ENCODE data around the gene COLQ.
A peak's percentile ranks its signal among the peaks of the same experiment; 100 is the strongest.
"Not testable (repeated sequence)": the region's sequence is repeated elsewhere in the genome, so short reads cannot be mapped to it uniquely, and the experiment has no call there.

COLQ gene

GRCh38 chr3:15521573-15521965 lies at the start of gene COLQ:
TSS of gene COLQ (minus strand) at chr3:15521706. CDS start at chr3:15521625, 81 bp downstream.
- no peak for DNase-seq

GRCh38 chr3:15563190-15563589 lies 41.7 kb upstream of the COLQ start:
- DNase-seq = no peak

- no peak for DNase-seq
Observed at GRCh38 chr3:15562560-15562959, 41.1 kb upstream of the COLQ start.

- DNase-seq = no peak
Observed at GRCh38 chr3:15558581-15558980, 37.1 kb upstream of the COLQ start.

- DNase-seq = peak; percentile 49 to 64
Observed at GRCh38 chr3:15557511-15557946, 36.0 kb upstream of the COLQ start.

- DNase-seq = no peak
Observed at GRCh38 chr3:15556512-15556911, 35.0 kb upstream of the COLQ start.

- no peak for DNase-seq
Observed at GRCh38 chr3:15553749-15554148, 32.2 kb upstream of the COLQ start.

- DNase-seq = no peak
Observed at GRCh38 chr3:15551902-15552301, 30.4 kb upstream of the COLQ start.

GRCh38 chr3:15549846-15550245 lies 28.3 kb upstream of the COLQ start:
- DNase-seq = no peak

GRCh38 chr3:15542614-15543013 lies 21.1 kb upstream of the COLQ start:
- no peak for DNase-seq

GRCh38 chr3:15541371-15541770 lies 19.9 kb upstream of the COLQ start:
- no peak for DNase-seq

- DNase-seq = peak in 1 of 2 experiments; percentile 61
Observed at GRCh38 chr3:15539066-15539465, 17.6 kb upstream of the COLQ start.

- DNase-seq = no peak
Observed at GRCh38 chr3:15538345-15538744, 16.8 kb upstream of the COLQ start.

- DNase-seq = no peak
Observed at GRCh38 chr3:15536856-15537255, 15.3 kb upstream of the COLQ start.

GRCh38 chr3:15535732-15536131 lies 14.2 kb upstream of the COLQ start:
- no peak for DNase-seq

GRCh38 chr3:15532614-15533013 lies 11.1 kb upstream of the COLQ start:
- DNase-seq = not testable (repeated sequence)

- no peak for DNase-seq
Observed at GRCh38 chr3:15531346-15531745, 9.8 kb upstream of the COLQ start.

GRCh38 chr3:15528854-15529537 lies 7.5 kb upstream of the COLQ start:
- DNase-seq = no peak

- peak in 1 of 2 experiments; percentile 21 for DNase-seq
Observed at GRCh38 chr3:15527031-15527459, 5.5 kb upstream of the COLQ start.

GRCh38 chr3:15525790-15526189 lies 4.3 kb upstream of the COLQ start:
- DNase-seq = no peak

GRCh38 chr3:15523660-15524417 lies 2.3 kb upstream of the COLQ start:
- DNase-seq = no peak

- no peak for DNase-seq
Observed at GRCh38 chr3:15522016-15522415, 510 bp upstream of the COLQ start.

GRCh38 chr3:15520804-15521572 lies 518 bp downstream of the COLQ start:
- no peak for DNase-seq

- no peak for DNase-seq
Observed at GRCh38 chr3:15520185-15520584, 1.3 kb downstream of the COLQ start.

Data from NCI-H446 (cell line).